Esophagus mucosa (tissue), 1 donor: ENCODE measurements around the gene BTG2. TPM values are rescaled to one million over a fixed set of nuclear protein-coding genes. Genes with fewer than 3 reads are reported as not detected.
"Not testable (repeated sequence)": the region's sequence is repeated elsewhere in the genome, so short reads cannot be mapped to it uniquely, and the experiment has no call there.

Source experiments
- ATAC-seq: fragments of 200-7000 bp; cut with Tn5 transposase; one replicate; pipeline ENCODE4 v1.9.1; 2020
- total RNA-seq: library from RNA; stranded (reverse); gene quantifications from one replicate; pipeline ENCODE4 v1.2.4, GENCODE V29; 2023
- donor health status: DM: yes; HTN: yes; CAD: no.

The BTG2 gene, protein sequence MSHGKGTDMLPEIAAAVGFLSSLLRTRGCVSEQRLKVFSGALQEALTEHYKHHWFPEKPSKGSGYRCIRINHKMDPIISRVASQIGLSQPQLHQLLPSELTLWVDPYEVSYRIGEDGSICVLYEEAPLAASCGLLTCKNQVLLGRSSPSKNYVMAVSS
- total RNA-seq = 22.6 TPM

DNA sequence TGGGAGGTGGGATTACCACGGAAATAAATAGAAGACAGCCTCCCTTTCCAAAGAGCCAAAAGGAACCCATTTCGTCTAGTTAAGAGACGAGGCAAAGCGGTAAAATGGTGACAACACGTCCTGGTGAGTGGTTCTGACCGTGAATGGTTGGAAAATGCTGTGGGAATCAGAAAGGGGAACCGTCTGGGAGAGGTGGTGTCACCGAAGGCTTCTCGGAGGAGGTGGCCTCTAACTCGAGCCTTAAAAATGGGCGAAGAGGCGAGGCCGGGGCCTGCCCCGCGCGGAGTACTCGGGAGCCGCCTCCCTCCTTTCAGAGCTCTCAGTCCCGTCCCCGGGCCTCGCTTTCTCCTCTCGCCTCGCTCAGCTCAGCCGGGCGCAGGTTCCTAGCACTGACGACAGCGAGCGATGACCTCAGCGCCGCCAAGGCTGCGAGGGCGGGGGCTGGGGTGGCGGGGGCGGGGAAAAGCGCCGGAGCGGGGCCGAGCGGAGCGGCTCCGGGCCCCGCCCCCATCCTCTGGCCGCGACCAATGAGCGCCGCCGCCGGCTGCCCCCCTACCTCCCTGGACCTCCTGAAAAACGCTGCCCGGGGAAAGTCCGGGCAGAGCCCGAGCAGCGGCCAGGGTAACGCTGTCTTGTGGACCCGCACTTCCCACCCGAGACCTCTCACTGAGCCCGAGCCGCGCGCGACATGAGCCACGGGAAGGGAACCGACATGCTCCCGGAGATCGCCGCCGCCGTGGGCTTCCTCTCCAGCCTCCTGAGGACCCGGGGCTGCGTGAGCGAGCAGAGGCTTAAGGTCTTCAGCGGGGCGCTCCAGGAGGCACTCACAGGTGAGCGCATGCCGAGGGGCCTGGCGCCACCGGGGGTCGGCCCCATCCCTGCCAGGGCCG, at the start of gene BTG2:
BTG2 (plus strand) TSS at position 601 of the 890 bp plus-strand sequence; CDS start at position 689, 88 bp downstream.
- peak; percentile 86 for ATAC-seq

DNA sequence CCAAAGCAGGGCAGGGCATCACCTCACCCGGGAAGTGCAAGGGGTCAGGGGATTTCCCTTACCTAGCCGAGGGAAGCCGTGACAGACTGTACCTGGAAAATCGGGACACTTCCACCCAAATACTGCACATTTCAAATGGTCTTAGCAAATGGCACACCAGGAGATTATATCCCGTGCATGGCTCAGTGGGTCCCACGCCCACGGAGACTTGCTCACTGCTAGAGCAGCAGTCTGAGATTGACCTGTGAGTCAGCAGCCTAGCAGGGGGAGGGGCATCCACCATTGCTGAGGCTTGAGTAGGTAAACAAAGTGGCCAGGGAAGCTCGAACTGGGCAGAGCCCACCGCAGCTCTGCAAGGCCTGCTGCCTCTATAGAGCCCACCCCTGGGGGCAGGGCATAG, 48.7 kb upstream of the BTG2 start:
- ATAC-seq = not testable (repeated sequence)

DNA sequence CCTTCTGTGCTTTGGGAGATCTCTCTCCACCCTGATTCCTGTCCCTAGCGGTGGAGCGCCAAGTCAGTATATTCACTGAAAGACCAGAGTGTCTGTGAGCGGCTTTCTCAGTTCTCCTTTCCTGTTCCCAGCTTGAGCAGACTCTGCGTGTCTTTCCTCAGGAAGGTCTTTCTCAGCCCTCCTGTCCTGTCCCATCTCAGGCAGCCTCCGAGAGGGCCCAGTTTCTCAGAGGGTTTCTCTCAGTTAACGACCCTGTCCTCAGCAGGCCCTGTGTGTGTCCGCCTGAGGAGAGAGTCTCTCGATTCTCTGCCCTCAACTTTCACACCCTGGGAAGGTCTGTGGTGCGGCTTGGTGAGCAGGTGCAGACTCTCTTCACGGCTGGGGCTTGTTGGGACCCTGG, 41.8 kb upstream of the BTG2 start:
- ATAC-seq = peak; percentile 41

DNA sequence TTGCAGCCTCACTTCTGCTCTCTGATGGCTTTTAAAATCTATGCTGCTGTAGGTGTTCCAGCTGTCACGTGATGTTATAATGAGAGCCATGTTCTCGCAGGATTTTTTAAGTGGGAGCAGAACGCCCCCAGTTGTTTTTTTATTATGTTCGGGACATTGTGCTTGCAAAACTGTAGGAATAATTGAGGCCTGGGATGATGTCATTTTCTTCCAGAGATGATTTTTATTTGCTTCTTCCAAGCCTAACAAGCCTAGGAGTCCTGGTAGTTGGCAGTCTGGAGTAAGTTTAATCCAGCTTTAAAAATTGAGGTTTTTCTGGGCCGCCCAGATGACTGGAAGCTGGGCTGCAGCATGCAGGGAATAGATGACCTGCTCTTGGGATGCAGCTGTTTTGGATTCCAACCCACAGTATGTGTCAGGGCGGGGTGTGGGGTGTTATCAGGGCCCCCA, 41.2 kb upstream of the BTG2 start:
- ATAC-seq = no peak

DNA sequence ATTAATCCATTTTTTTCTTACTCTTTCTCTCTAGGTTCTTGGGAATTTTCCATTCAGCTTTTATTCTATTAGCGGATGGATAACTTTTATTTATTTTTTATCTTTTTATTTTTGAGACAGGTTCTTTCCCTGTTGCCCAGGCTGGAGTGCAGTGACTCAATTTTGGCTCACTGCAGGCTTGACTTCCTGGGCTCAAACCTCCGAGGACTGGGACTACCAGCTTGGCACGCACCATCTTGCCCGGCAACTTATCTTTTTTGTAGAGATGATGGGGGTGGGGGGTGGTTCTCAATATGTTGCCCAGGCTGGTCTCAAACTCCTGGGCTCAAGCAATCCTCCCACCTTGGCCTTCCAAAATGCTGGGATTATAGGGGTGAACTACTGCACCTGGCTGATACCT, 39.8 kb upstream of the BTG2 start:
- ATAC-seq = no peak

DNA sequence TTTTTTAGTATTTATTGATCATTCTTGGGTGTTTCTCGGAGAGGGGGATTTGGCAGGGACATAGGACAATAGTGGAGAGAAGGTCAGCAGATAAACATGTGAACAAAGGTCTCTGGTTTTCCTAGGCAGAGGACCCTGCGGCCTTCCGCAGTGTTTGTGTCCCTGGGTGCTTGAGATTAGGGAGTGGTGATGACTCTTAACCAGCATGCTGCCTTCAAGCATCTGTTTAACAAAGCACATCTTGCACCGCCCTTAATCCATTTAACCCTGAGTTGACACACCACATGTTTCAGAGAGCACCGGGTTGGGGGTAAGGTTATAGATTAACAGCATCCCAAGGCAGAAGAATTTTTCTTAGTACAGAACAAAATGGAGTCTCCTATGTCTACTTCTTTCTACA, 39.2 kb upstream of the BTG2 start:
- not testable (repeated sequence) for ATAC-seq

DNA sequence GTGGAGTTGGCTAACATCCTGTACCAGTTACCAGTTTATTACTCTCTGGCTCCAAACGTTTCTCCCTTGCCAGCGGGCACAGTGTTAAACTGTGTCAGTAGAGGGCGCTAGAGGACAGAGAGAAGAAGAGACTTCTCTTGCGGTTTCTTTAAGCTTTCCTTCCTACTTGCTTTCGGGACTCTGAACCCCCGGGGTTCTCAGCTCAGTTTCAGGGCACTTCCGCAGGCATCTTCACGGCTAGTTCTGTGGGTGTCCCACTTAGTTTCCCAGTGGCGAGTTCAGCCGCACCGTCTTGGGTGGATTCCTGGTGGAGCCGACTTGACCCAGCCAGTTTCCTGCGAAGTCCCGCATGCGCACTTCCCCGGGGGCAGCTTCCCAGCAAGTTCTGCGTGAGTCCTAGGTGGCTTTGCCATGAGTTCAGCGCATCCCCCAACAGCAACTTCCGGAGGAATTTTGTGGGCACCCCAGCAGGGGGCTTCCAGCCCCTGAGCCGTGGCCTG, 37.9 kb upstream of the BTG2 start:
- ATAC-seq = peak; percentile 67

DNA sequence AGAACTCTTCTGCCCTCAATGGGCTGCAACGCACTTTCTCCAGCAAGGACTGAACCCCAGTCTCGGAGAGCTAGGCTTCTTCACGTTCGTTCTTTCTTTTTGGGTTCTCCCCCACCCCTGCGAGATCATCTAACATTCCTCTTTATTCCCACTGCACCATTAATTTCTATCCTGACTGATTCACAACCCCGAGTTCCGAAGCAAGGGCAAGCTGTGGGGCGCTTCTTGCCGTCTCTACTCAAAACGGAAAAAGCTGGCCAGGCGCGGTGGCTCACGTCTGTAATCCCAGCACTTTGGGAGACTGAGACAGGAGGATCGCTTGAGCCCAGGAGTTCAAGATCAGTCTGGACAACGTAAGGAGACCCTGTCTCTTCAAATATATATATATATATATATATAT, 37.4 kb upstream of the BTG2 start:
- no peak for ATAC-seq

DNA sequence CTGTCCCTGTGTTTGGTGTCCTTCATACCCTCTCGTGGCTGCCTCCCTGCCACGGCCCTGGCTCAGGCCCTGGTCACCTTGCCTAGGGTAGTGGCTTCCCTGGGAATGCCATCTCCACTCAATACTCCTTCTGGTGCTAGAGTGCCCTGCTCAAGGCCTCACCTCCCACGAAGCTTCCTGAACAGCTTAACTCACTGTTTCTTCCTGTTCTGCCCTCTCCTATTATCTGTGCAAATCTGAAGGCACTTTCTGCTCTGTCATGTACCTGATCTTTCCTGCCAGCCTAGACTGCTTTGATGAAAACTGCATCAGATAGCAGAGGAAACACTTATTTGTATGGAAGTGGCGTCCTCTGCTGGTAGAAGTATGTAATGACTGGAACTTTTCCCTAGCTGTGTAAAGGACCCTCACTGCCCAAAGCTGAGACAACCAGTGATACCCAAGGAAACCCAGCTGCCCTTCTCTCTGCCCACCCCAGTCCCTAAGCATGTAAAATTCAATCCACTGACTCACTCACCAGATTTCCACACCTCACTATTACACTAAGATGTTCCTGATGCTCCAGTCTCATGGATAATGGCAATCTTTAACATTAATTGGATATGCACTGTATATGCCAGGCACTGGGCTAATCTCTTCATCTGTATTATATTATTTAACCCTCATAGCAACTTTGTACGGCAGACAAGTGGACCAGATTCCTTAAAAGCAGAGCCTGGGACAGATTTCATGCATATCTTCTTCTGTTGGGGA, 36.2 kb upstream of the BTG2 start:
- peak; percentile 12 for ATAC-seq

DNA sequence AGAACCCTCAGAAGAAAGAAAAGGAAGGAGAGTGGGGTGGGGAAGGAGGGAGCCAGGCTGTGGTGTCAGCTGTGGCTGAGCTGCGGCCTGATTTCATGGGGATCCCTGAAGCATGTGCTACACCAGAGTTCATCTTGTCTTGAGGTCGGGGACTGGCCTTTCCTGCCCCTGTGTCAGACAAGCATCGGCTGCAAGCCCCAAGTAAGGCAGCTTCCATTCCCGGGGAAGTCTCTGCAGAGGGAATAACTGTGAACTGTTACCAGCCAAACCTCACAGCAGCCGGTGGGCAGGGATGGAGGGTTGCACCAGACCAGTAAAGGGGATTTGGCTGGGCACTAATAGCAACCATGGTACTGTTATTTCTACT, 35.7 kb upstream of the BTG2 start:
- no peak for ATAC-seq

DNA sequence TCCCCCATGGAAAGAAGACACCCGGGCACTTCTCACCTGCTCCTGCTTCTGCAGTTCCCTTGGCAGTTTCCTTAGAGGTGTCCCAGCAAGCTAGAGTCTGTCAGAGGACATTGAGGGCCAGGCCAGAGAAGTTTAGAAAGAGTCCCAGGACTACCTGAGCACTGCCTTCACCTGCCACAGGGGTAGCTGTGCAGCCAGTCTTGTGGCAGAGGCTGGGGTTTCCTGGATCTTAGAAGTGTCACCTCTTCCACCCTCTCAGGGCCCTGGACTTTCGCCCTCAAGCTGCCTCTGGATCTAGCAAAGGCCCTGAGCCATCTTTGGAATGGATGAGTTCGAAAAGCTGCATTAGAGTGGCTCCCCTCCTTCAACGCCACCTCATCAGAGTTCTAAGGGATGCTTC, 34.9 kb upstream of the BTG2 start:
- ATAC-seq = no peak

DNA sequence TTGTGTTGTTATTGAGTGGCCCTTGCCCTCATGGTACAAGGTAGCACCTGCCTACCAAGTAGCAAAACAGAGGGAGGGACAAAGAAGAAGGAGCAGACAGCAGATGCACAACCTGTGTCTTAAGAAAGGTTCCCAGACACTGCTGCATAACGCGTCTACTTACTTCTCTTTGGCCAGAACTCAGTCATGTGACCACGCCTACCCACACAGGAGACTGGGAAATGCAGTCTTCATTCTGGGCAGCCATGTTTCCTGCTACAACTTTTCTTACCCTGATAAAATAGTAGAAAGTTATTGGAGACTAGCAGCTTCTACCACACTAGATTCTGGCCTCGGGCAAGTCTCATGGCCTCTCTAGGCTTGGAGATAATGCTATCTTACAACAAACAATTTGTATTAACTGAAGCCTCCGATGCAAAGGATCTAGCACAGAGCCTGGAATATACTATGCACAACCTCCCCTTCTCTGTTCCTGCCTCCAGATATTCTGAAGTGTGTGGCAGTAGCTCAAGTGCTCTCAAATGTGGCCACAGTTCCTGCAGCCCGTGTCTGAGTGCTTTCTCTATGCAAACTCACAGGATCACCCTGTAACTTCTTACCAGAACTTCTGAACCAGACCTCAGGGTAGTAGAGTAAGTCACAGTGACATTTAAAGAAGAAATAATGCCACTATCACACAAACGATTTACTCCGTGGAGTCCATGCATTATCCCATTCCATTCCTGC, 34.1 kb upstream of the BTG2 start:
- ATAC-seq = no peak

DNA sequence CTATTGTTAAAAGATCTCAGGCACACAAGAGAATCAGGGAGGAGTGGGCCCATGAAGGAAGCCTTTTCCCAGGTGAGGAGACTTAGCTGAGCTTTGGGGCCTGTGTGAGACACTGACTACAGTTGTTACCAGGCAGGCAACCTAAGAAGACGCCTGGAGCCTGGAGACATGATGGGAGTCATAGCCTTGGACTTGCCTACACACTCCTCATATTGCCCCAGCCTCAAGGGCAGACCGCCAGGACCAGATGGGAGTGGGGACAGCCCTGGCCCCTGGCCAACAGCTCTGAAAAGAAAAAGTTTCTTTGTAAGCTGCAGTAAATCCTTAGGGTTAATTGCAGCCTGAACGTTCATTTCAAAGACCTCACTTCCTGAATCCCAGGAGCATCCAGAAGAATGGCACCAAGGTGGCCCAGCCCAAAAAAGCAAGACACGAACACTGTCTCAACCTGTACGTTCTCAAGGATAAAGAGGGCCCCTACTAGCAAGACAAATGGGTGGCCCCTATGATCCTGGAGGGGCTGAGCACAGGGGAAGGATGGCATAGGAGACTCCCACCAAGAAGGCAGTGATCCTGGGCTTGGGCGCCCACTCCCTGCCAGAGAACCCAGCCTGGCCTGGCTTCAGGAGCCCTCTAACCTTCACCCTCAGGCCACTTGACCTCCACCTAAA, 33.2 kb upstream of the BTG2 start:
- ATAC-seq = no peak

DNA sequence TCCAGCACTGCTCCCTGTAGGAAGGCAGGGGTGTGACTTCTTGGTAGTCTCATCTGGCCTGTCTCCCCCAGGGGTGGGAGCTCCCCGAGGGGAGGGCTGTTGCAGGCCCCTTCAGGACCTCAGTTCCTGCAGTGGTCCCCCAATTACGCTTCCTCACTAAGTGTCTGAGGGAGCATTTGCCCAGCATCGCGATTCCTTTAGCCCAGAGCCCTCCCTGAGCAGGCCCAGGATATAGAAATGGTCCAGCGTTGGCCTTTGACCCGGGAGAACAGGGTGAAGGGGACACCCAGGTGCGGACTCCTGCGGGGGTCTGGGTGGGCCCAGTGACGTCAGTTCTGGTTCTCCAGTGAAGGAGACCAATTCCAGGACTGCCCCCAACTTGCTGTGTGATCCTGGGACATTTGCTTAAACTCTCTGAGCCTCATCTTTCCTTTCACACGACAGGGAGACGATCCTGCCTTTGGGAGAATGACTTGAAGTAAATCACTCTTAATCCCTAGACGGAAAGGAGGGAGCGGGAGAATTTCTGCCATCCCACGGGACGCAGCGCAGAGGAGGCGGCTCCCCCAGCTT, 32.6 kb upstream of the BTG2 start:
- no peak for ATAC-seq

DNA sequence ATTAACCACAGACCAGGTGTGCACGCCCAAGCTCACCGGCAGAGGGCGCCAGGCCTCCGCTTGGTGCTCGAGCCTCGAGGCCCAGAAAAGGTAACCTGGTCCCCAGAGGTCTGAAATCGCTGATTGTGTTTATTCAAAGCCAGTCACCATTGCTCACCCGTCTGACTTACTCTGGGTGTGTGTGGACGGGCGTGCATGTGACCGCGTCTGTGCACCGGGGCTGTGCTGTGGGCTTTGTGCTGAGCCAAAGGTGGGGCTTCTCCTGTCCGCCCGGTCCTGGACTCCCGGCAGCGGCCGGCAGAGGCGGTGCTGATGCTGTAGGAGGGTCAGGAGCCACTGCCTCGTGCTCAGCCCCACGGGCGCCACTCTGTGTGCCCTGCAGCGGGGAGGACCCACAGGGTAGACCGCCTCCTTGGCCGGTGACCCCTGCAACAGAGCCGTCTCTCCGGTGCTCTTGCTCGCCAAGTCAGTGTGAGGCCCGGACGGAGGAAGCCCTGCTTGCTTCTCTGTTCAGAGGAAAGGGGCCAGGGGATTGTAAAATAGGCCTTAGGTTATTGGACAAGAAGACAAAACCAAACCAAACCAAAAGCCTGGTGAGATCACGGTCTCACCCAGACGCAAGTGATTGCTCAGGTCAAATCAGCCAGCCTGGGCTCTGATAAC, 32.0 kb upstream of the BTG2 start:
- peak; percentile 87 for ATAC-seq

DNA sequence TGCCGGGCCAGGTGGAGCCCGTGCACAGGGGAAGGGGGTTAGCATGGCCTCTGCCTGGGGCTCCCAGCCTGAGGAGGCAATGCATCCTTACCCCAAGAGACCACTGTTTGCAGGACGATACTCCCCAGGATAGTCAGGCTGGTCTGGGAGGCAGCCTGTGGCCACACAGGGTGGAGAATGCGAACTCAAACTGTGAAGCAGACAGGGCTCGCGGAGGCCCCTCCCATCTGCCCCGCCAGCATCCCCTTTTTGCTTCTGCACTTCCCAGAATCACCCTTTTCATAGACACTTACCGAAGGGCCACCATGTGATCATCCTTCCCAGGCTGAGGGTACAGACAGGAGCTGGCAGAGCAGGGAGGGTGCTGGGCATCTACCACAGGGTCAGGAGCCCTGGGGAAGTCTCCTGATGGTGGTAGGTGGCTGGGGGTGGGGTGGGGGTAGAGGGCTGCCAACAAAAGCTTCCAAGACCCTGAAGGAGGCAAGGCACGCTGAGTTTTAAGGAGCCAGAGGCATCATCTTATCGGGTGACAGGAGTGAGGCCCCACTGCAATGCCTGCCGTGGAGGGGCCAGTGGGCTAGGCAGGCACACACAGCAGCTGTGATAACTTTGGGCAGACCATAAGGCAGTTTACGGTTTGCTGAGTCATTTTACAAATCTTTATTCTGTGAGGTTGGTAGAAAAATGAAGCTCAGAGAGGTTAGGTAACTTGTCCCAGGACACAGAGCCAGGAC, 31.3 kb upstream of the BTG2 start:
- ATAC-seq = peak; percentile 0

DNA sequence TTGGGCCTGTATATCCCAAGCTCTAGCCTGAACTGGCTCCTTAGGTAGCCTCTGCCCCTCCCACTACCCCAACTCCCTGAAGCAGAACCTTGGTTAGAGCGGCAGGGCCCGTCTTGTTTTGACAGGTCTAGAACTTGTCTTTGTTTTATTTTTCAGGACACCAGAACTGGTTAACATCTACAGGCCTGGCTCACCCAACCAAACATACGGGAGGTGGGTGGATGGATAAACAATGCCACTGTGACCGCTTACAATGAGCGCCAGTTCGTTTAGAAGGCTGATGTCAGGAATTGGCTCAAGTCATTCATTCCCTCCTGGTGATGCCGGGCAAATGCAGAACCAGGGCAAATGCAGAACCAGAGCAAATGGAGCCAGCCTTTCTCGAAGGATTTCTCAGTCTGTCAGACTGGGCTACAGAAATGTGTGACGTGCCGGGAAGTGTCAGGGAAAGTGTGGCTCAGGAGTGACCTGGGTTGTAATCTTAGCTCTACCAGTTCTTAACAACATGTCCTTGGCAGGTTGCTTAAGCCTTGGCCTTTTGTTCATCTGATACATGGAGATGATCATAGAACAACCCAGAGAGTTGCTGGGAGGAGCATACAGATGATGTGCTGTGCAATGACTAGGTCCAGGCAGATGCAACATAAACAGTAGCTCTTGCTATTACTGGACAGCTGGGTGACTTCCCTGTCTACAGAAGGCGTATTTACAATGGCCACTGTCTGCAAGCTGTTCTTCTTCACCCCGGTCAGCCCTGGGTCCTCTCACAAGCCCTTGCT, 30.5 kb upstream of the BTG2 start:
- ATAC-seq = peak; percentile 59

DNA sequence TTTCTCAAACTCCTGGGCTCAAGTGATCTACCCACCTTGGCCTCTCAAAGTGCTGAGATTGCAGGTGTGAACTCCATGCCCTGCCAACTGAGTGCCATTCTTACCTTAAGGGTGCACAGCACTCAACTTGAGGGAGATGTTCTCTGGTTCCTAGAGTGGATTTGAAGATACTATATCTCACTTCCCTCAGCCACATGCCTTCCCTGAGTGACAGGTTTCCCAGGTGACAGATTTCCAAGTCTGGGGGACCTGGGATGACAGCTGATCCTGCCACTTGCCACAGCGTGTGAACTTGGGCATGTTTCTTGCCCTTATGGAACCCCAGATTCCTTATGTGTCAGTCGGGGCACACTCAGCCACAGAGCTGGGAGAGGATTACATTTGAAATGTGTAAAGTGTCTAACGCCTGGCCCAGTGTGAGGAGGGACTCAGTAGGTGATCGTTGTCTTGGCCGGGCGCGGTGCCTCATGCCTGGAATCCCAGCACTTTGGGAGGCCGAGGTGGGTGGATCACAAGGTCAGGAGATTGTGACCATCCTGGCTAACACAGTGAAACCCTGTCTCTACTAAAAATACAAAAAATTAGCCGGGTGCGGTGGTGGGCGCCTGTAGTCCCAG, 29.6 kb upstream of the BTG2 start:
- no peak for ATAC-seq

DNA sequence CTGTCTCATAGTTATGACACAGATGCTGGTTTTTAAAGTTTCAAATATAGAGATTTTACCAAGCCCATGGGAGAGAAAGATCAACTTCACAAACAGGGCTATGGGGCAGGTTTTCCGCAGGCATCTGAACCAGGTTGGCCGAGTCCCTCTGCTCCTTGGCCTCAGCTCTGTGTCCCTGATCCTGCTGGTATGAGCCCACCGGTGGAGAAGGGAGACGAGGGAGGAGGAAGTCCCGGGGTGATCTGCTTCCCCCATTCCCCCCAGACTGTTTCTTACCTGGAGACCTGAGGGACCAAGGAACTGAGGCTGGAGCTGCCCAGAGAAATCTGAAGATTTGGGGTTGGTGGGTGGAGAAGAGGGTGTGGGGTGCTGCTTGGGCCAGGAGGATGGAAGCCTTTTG, 28.9 kb upstream of the BTG2 start:
- no peak for ATAC-seq
